NCI-H446 (cell line): Measurements from ENCODE around the gene TULP4.
A peak's percentile ranks its signal among the peaks of the same experiment; 100 is the strongest.
"Not testable (repeated sequence)": the region's sequence is repeated elsewhere in the genome, so short reads cannot be mapped to it uniquely, and the experiment has no call there.

ENCODE experiments used
- DNase-seq, 2 experiments: peaks; one replicate each; lab custom pipeline; 2025; lab: John Stamatoyannopoulos, UW

TULP4 gene

DNA sequence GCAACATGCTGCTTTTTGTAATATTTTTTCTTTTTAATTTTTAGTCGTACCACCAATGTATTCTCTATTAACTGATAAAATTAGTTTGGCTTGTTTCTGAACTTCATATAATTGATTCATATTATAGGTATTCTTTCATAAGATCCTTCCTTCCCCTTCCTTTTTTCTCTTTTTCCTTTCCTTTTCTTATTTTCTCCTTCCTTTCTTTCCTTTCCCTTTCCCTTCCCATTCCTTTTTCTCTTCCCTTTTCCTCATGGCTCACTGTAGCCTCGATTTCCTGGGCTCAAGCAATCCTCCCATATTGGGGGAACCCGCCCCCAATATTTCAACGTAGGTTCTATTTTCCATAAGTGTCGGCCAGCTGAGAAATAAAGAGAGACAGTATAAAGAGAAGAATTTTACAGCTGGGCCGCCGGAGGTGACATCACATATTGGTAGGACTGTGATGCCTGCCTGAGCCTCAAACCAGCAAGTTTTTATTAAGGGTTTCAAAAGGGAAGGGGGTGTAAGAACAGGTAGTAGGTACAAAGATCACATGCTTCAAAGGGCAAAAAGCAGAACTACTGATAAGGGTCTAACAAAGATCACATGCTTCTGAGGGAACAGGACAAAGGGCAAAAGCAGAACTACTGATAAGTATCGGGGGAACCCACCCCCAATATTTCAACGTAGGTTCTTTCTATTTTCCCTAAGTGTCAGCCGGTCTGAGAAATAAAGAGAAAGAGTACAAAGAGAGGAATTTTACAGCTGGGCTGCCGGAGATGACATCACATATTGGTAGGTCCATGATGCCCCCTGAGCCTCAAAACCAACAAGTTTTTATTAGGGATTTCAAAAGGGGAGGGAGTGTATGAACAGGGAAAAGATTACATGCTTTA lies 16.1 kb upstream of the TULP4 start:
- not testable (repeated sequence) for DNase-seq

DNA sequence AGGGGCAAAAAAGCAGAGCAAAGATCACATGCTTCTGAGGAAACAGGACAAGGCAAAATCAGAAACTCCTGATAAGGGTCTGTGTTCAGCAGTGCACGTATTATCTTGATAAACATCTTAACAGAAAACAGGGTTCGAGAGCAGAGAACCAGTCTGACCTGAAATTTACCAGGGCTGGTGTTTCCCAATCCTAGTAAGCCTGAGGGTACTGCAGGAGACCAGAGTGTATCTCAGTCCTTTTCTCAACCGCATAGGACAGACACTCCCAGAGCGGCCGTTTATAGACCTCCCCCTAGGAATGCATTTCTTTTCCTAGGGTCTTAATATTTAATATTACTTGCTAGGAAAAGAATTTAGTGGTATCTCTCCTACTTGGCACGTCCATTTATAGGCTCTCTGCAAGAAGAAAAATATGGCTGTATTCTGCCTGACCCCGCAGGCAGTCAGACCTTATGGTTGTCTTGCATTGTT lies 15.4 kb upstream of the TULP4 start:
- not testable (repeated sequence) for DNase-seq

DNA sequence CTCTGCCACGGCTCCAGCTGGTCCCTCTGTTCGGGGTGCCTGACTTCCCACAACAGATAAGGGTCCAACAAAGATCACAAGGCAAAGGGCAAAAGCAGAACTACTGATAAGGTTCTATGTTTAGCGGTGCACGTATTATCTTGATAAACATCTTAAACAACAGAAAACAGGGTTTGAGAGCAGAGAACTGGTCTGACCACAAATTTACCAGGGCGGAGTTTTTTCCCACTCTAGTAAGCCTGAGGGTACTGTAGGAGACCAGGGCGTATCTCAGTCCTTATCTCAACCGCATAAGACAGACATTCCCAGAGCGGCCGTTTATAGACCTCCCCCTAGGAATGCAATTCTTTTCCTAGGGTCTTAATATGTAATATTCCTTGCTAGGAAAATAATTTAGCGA lies 14.6 kb upstream of the TULP4 start:
- DNase-seq, result not testable (repeated sequence)

DNA sequence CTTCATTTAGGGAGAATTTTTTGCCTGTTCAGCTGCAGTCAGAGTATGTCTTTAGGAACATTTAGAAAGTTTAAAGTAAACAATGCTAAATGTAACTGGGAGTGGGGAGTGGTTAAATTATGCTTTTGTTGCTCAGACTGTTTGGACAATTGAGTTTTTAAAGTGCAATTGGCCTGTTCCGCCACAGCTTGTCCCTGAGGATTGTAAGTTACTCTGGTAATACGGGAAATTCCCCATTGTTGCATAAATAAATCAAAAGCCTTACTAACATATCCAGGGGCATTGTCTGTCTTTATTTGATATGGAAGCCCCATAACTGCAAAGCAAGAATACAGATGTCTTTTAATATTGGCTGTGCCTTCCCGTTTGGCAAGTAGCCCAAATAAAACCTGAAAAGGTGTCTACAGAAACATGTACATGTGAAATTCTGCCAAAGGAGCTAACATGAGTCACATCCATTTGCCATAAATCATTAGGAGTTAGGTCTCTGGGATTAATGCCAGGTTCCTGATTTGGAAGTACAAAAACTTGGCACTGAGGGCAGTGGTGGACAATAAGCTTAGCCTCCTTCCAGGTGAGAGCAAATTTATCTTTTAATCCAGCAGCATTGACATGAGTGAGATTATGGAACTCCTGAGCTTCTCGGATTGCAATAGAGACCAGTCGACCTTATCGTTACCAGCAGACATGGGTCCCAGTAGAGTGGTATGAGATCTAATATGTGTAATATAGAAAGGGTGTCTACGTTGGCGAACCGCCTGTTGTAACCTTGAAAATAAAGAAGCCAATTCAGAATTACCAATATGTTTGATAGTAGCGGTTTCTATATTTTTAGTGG lies 11.7 kb upstream of the TULP4 start:
- peak; percentile 45 to 74 for DNase-seq

DNA sequence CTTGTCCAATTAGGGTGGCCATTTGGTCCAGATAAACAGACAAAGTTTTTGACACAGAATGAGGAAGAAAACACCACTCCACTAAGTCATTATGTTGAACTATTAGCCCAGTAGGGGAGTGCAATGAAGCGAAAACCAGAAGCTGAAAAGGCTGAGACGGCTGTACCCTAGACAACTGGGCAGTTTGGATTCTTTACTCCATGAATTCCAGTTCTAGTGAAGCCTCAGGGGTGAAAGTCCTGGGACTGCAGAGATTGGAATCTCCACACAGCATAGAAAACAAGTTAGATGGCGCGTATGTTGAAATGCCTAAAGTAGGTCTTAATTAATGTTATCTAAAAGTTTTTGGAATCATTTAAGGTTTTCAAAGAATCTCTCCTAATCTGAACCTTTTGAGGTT lies 10.7 kb upstream of the TULP4 start:
- DNase-seq, result not testable (repeated sequence)

DNA sequence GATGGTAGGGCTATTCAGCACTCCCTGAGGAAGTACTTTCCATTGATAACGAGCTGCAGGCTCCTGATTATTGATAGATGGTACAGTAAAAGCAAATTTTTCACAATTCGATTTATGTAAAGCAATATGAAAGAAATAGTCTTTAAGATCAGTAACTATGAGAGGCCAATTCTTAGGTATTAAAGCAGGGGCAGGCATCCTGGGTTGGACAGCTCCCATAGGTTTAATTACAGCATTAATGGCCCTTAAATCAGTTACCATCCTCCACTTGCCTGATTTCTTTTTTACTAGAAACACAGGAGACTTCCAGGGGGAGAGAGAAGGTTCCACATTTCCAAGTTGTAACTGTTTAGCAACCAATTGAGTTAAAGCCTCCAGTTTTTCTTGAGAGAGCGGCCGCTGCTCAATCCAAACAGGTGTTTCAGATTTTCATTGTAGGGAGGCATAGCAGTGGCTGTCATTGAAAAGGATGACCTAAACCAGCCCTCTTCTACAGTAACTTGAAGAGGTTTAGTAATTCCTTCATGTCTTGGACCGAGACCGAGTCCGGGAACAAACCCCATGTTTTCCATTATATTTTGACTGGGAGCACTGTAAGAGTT lies 10.0 kb upstream of the TULP4 start:
- DNase-seq, result not testable (repeated sequence)

DNA sequence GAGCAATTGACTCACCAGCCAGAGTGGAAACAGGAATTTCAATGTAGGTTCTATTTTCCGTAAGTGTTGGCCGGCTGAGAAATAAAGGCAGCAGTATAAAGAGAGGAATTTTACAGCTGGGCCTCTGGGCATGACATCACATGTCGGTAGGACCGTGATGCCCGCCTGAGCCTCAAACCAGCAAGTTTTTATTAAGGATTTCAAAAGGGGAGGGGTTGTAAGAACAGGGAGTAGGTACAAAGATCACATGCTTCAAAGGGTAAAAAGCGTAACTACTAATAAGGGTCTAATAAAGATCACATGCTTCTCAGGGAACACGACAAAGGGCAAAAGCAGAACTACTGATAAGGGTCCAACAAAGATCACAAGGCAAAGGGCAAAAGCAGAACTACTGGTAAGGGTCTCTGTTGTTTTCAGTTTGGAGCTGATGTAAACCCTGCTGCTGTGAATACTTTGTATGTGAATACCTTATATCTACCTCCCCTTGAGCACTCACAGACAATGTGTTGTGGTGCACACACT lies 9.0 kb upstream of the TULP4 start:
- DNase-seq, result no peak

DNA sequence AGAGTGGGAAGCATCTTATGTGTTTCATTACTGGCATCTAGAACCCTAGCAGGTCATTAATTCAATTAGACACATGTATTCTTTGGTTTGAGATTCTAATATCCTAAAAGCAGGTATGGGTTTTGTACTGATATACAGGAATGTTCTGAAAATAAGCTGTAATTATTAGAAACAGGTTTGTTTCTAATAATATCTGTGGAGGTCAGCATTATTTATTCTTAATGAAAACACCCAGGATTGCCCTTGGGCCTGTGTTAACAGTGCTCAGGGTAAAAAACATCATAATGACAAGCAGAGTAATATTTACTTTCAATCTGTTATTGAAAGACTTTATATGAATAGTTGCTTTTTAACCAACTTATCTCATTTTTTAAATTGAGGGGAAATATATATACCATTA lies 8.0 kb upstream of the TULP4 start:
- no peak for DNase-seq

DNA sequence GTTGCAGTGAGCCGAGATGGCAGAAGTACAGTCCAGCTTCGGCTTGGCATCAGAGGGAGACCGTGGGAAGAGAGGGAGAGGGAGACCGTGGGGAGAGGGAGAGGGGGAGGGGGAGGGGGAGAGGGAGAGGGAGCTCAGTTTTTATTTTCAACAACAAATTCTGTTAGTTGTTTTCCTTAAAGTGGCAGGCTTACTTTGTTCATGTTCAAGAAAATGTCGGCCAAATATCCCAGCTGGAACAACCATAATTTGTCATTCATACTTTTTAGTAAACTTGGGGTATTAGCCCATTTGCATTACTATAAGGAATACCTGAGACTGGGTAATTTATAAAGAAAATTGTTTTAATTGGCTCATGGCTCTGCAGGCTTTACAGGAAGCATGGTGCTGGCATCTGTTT lies 2.5 kb upstream of the TULP4 start:
- DNase-seq, result no peak

DNA sequence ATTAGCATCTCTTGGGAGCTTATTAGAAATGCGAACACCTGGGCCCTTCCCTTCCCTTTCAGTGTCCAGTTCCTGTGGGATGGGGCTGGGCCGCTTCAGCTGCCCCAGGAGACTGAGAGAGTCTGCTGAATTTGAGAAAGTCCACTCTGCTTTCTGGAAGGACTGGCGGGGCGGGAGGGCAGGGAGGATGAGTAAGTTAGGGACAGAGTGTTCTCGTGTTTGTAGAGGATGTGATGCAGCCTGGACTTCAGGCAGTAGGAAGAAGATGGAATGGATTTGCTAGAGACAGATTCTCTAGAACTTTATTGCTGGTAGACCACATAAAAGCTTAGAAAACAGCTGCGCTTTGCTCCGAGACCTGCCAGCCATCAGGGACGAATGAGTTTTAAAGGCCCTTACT lies 1.1 kb upstream of the TULP4 start:
- DNase-seq, result no peak

DNA sequence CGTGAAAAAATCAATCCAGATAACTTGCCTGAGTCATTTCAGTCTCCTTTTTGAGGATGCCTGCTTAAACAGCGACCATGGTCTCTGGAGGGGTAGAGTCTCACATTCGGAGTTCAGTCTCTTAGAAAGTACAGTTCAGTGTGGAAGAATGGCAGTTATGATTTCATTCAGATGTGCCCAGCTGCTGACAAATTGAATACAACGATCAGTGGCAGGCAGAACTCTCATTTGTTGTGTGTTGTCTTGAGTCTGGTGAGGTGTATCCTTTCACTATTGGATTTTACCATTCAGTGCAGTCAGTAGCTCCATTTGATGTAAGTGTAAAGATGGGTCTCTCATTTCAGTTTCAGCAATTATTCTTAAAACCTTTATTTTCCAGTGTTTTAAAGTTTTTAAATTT lies 639 bp upstream of the TULP4 start:
- DNase-seq, result no peak

DNA sequence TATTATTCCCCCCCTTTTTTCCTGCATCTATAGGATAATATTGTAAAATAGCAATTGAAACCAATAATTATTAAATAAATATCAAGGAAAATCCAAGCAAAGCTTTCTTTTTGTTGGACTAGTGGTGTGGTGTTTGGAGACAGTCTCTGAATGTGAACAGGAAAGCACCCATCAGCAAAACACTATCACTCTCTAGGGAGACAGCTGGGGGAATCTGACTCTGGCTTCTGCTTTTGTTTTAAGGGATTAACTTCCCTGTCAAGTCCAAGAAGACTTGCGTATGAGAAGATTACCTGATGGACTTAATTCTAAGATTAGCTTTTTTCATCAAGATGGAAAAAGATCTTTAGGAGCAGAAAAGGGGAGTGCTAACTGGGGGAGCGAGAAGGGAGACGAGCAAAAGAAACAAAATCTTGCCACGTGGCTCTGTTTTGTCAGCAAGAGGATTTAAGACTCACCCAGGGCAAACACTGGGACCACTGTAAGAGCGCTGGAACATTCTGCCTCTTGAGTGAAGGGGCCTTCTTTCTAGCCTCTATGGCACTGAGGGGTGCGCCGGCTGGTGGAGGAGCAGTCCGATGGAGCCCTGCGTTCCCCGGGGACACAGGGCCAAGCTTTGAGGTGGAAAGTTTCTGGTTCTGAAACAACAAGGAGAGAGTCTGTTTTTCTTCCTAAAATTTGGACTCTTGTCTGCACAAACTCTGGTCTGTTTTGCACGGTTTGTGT lies 570 bp downstream of the TULP4 start:
- no peak for DNase-seq

DNA sequence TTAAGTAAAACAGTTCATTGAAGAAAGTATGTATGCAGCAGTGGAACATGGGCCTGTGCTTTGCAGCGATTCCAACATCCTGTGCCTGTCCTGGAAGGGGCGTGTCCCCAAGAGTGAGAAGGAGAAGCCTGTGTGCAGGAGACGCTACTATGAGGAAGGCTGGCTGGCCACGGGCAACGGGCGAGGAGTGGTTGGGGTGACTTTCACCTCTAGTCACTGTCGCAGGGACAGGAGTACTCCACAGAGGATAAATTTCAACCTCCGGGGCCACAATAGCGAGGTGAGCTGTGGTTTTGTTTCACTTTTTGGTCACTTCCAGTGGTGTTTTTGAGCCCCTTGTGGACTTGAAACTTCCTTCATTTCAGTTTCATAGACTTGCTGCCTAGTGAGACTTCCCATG lies 1.7 kb downstream of the TULP4 start:
- no peak for DNase-seq

DNA sequence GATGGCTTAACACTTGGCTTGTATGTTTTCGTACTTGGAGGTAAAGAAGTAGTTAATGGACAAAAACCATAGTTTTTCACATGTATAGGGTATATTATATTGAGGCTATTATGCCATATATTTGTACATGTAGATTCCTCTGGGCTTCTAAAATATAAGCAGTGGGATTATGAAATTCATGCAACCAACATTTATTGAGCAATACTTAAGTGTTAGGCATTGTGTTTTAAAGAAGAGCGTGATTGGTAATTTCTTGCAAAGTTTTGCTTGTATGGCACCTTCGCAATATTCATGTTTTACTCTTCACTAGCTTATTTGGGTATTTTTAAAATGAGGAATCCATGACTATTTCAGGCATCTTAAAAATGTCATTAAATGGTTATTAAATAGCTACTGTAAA lies 2.5 kb downstream of the TULP4 start:
- no peak for DNase-seq

DNA sequence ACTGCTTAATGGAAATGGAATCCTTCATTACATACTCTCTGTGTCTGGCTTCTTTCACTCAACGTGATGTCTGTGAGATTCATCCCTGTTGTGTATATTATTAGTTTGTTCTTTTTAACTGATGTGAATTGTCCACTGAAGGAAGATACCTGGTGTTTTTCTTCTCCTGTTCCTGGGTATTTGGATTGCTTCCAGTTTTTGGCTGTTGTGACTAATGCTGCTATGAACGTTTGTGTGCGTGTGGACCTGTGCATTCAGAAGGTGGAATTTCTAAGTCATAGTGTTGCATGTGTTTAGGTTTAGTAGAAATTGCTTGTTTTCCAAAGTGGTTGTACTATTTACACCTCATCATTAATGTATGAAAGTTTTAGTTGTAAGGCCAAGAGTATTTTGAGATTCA lies 3.8 kb downstream of the TULP4 start:
- DNase-seq, result no peak

DNA sequence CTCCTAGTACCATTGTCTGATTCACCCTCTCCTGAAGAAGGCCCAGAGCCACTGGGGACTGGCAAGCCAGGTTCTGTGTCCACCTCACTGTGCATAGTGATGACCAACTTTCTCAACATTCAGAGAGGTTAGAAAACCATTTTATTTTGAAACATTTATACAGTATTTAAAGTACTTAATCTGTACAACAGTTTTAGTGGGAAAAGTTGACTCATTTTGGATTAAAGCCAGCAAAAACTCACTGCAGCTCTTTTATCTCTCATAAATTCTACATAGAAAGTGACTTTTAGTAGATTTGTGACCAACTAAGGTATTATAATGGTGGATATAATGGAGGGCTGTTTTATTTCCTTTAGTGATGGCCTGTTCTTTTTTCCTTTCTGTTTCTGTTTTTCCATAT lies 9.7 kb downstream of the TULP4 start:
- DNase-seq, result no peak

DNA sequence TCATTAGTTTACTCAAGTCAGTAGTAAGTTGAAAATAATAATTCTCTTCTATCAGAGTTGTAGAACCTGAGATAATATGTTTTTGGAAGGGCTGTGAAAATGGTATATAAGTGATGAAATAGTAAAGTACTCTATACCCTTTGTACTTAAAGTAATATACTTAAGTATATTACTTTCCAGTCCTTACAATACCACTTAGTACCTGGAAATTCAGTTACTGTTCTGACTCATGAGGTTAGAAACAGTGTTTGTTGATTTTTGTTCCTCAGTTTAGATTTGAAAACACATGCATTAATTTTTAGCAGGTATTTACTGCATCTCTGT lies 10.1 kb downstream of the TULP4 start:
- DNase-seq, result no peak

DNA sequence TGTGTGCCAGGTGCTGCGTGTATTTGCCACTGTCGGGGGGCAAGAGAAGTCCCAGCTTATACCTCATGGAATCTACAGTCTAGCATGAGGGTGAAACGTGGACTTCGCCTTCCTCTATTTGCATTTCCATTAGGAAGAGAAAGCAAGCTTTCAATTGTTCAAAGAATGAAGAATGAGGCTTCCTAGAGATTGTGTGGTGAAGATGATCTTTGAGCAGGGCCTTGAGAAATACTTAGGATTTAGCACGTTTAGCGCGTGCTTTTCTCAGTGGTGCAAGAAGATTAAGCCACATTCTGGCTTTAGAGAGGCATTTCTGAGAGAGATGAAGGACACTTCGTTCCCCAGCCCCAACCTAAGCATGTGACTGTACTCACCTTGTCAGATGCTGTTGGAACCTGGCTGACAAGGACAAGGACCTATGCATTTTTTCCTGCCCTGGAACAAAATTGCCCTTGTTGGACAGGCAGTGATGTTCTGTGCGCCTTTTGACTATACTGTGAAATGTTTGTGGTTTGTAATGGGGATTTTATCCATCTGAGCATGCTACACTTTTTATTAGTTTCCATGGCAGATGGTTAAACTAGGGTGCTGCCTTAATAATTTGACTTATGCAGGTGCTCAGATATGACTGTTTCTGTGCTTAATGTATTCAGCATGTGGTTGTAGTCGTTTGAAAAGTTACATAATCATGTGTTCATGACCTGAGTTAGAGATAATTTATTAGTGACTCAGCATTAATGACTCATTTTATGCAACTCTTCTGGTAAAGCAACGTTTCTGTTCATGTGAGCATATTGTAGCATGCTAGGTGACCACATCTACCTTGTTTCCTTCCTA lies 10.7 kb downstream of the TULP4 start:
- DNase-seq, result no peak

DNA sequence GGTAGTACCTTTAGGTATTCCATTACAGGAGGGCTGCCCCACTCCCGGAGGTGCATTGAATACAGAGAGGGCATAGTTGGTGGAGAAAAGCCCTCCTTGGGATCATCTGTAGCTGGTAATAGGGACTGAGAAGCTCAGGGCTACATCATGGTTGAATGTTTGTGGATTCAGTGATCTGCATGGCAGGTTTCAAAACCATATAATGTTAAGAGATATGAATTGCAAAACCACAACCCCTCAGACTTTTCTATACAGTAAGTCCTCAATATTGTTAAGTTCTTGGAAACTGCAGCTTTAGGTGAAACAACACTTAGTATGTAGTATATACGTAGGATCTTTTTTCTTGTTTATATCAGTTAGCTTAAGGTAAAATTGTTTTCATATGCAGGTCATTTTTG lies 11.3 kb downstream of the TULP4 start:
- no peak for DNase-seq

DNA sequence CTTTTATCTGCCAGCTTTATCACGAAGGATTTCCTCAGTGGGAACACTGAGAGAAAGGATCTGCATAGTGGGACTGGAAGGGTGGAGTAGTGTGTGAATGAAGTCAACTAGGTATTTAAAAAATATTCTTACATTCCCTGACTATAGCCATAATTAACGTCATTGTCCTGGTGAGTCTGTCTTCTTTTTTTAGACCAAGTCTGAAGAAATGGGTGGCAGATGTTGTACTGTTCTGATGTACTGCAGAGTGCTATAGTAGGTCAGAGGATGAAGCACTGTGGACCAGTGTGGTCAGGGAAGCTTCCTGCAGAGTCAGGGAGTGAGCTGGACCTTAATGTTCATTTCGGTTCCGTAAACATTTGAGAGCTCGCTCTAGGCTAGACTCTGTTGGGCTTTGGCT lies 11.9 kb downstream of the TULP4 start:
- no peak for DNase-seq

DNA sequence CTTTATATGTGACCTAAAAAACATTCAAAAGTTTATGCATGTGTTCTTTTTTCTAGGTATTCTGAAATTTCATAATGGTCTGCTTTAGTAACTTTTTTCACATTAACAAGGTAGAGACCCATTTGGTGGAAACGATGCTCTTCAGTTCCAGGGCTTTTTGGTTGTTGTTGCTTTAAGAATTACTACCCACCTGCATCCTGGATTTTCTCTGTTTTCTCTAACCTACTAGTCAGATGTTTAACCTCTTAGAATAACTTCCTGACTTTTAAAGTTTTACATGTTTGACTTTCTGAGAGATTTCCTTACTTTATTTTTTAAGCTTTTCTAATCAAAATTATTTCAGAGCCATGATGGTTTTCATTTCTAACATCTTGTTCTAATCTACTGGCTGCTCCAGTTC lies 14.9 kb downstream of the TULP4 start:
- no peak for DNase-seq
